GM23338 (cell line): ENCODE measurements around the gene TMEM140. TPM values are rescaled to one million over a fixed set of nuclear protein-coding genes. Genes with fewer than 3 reads are reported as not detected.

Experiments used
- ATAC-seq: fragments of 200-7000 bp; cut with Tn5 transposase; 3 replicates; pipeline ENCODE4 v1.9.1; 2020
- DNase-seq: peaks from one replicate; pipeline ENCODE4 v3.0.0-alpha.2; 2015; ENCODE audit warnings: low spot score
- H2AFZ ChIP-seq: fragments of 200-600 bp; sonication (generic); 2 replicates; pipeline ENCODE4 v1.8.0; 2016; ENCODE audit warnings: antibody characterized with exemption, mild to moderate bottlenecking, moderate library complexity
- H3F3A ChIP-seq: fragments of 200-600 bp; sonication (generic); replicated peaks from 2 replicates; pipeline ENCODE4 v1.8.0; 2017; ENCODE audit warnings: antibody characterized with exemption, mixed run types, low read depth
- H3K27ac ChIP-seq: fragments of 200-600 bp; sonication (generic); 2 replicates; pipeline ENCODE4 v1.6.1; 2016; ENCODE audit warnings: low read depth
- H3K27me3 ChIP-seq: fragments of 200-600 bp; sonication (generic); 2 replicates; pipeline ENCODE4 v1.8.0; 2016; ENCODE audit warnings: mild to moderate bottlenecking, mixed run types, moderate library complexity; ENCODE audit not compliant: insufficient read depth
- H3K36me3 ChIP-seq: fragments of 200-600 bp; sonication (generic); 2 replicates; pipeline ENCODE4 v1.8.0; 2016; ENCODE audit warnings: mild to moderate bottlenecking; ENCODE audit not compliant: insufficient read depth
- H3K4me1 ChIP-seq: fragments of 200-600 bp; sonication (generic); 2 replicates; pipeline ENCODE4 v1.8.0; 2016; ENCODE audit warnings: mild to moderate bottlenecking, moderate library complexity; ENCODE audit not compliant: insufficient read depth
- H3K4me2 ChIP-seq: fragments of 200-600 bp; sonication (generic); 2 replicates; pipeline ENCODE4 v1.7.1; 2017; ENCODE audit warnings: mixed run types
- H3K4me3 ChIP-seq: fragments of 200-600 bp; sonication (generic); 2 replicates; pipeline ENCODE4 v1.6.1; 2016; ENCODE audit warnings: mixed run types
- H3K79me2 ChIP-seq: fragments of 200-600 bp; sonication (generic); replicated peaks from 2 replicates; pipeline ENCODE4 v1.8.0; 2017; ENCODE audit warnings: mild to moderate bottlenecking; ENCODE audit not compliant: insufficient read depth
- H3K9me2 ChIP-seq: fragments of 200-600 bp; sonication (generic); 2 replicates; pipeline ENCODE4 v1.8.0; 2017; ENCODE audit not compliant: insufficient read depth
- H4K20me1 ChIP-seq: fragments of 200-600 bp; sonication (generic); replicated peaks from 2 replicates; pipeline ENCODE4 v1.8.0; 2017; ENCODE audit warnings: mild to moderate bottlenecking; ENCODE audit not compliant: insufficient read depth
- H3K27ac Mint-ChIP-seq: 2 replicates; pipeline ENCODE4 v1.8.0; 2020; ENCODE audit warnings: inconsistent platforms, mild to moderate bottlenecking, moderate library complexity, mixed read lengths
- H3K27me3 Mint-ChIP-seq: 3 replicates; pipeline ENCODE4 v1.8.0; 2022; ENCODE audit warnings: low read depth, mild to moderate bottlenecking, moderate library complexity, mixed read lengths, inconsistent platforms; ENCODE audit not compliant: insufficient read depth, poor library complexity
- H3K36me3 Mint-ChIP-seq: 3 replicates; pipeline ENCODE4 v1.8.0; 2021; ENCODE audit warnings: low read depth, mild to moderate bottlenecking, inconsistent platforms, moderate library complexity, mixed read lengths
- H3K4me1 Mint-ChIP-seq: 3 replicates; pipeline ENCODE4 v1.8.0; 2020; ENCODE audit warnings: mild to moderate bottlenecking, inconsistent platforms, mixed read lengths
- H3K4me3 Mint-ChIP-seq: 3 replicates; pipeline ENCODE4 v1.8.0; 2021; ENCODE audit warnings: moderate library complexity, mild to moderate bottlenecking, inconsistent platforms, mixed read lengths
- H3K9me3 Mint-ChIP-seq: 3 replicates; pipeline ENCODE4 v1.8.0; 2020; ENCODE audit warnings: moderate library complexity, mild to moderate bottlenecking, inconsistent platforms, mixed read lengths
- CREB1 ChIP-seq: fragments of 250-450 bp; sonication (Bioruptor Pico); IDR thresholded peaks from 2 replicates; pipeline ENCODE4 v1.5.0; 2020; ENCODE audit warnings: low read depth, mild to moderate bottlenecking, moderate library complexity
- CTCF ChIP-seq, 2 experiments: fragments of 200-600 bp in 1 of 2; sonication (generic) in 1 of 2; conservative IDR thresholded peaks; 2 replicates each; pipeline versions ENCODE4 v1.5.1 to v1.6.1; 2016 to 2017; ENCODE audit warnings: antibody characterized with exemption in 2 of 2, low read depth in 2 of 2, mild to moderate bottlenecking in 2 of 2, moderate library complexity in 1 of 2
- EZH2 ChIP-seq: fragments of 200-600 bp; sonication (generic); IDR thresholded peaks from one replicate; pipeline ENCODE4 v1.8.0; 2017; ENCODE audit warnings: antibody characterized with exemption, mild to moderate bottlenecking, low read depth; ENCODE audit not compliant: unreplicated experiment
- EZH2phosphoT487 ChIP-seq: fragments of 200-600 bp; sonication (generic); IDR thresholded peaks from one replicate; pipeline ENCODE4 v1.8.1; 2018; ENCODE audit warnings: antibody characterized with exemption; ENCODE audit not compliant: unreplicated experiment
- JUNB ChIP-seq: IDR thresholded peaks from one replicate; pipeline ENCODE4 v1.6.1; 2016; ENCODE audit warnings: antibody characterized with exemption; ENCODE audit not compliant: unreplicated experiment
- NANOG ChIP-seq: IDR thresholded peaks from 2 replicates; pipeline ENCODE4 v1.6.1; 2016; ENCODE audit warnings: antibody characterized with exemption, borderline replicate concordance
- POLR2AphosphoS5 ChIP-seq: IDR thresholded peaks from 2 replicates; pipeline ENCODE4 v1.6.1; 2016; ENCODE audit warnings: antibody characterized with exemption, low read depth
- STAT1 ChIP-seq: IDR thresholded peaks from one replicate; pipeline ENCODE4 v1.6.1; 2016; ENCODE audit warnings: antibody characterized with exemption; ENCODE audit not compliant: unreplicated experiment
- ZNF114 ChIP-seq: fragments of 250-450 bp; sonication (Bioruptor Pico); IDR thresholded peaks from 2 replicates; pipeline ENCODE4 v1.5.0; 2020; ENCODE audit warnings: mild to moderate bottlenecking, moderate library complexity
- ZNF331 ChIP-seq: fragments of 250-450 bp; sonication (Bioruptor Pico); IDR thresholded peaks from 2 replicates; pipeline ENCODE4 v1.5.0; 2020; ENCODE audit warnings: low read depth, mild to moderate bottlenecking, moderate library complexity
- polyA plus RNA-seq: library from polyadenylated mRNA; unstranded; fragments of >200 nt; fragmentation: Nextera tagmentation; extraction: Ambion mirVana; gene quantifications from 2 replicates; pipeline ENCODE4 v1.2.1, GENCODE V29; 2016
- total RNA-seq: library from RNA; depleted of rRNA; stranded (reverse); fragments of >200 nt; shearing (Covaris generic); gene quantifications from 2 replicates; pipeline ENCODE4 v1.2.3, GENCODE V29; 2014
- TF ChIP-seq, protein P1 (sequence below): IDR thresholded peaks from 2 replicates; pipeline ENCODE4 v1.6.1; 2016; ENCODE audit warnings: antibody characterized with exemption
- TF ChIP-seq, protein P2 (sequence below): fragments of 250-450 bp; sonication (Bioruptor Pico); IDR thresholded peaks from 2 replicates; pipeline ENCODE4 v1.5.0; 2020; ENCODE audit warnings: mild to moderate bottlenecking, moderate library complexity

TMEM140 gene
- total and polyA plus RNA-seq, 2 experiments from 2014 or later: 2.7 TPM; not detected in 1

DNA sequence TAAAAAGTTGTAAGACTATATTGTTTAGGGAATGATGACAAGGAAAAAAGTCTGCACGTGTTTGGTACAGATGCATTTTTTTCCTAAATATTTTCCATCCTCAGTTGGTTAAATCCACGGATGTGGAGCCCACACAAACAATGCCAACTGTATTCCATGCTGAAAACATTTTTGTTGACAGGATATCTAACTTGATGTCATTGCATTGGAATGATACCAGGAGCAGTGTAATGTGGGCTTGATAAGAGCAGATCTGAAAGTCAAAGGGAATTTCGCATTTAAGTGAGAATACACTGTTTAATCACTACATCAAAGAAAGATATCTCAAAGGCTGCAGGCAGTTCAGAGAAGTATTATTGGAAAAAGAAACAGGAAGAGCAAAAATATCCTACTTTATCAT lies 49.5 kb upstream of the TMEM140 start (continued):
- TF ChIP-seq EZH2: no peak
- TF ChIP-seq POLR2AphosphoS5: no peak
- no peak for TF ChIP-seq JUNB
- TF ChIP-seq, protein P1, sequence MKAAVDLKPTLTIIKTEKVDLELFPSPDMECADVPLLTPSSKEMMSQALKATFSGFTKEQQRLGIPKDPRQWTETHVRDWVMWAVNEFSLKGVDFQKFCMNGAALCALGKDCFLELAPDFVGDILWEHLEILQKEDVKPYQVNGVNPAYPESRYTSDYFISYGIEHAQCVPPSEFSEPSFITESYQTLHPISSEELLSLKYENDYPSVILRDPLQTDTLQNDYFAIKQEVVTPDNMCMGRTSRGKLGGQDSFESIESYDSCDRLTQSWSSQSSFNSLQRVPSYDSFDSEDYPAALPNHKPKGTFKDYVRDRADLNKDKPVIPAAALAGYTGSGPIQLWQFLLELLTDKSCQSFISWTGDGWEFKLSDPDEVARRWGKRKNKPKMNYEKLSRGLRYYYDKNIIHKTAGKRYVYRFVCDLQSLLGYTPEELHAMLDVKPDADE: no peak
- no peak for TF ChIP-seq CTCF (conservative IDR thresholded peaks at IDR 0.05; ENCODE audit: low read depth in 2 of 2)
- no peak for TF ChIP-seq ZNF114 (CRISPR knock-in tag)
- no peak for TF ChIP-seq EZH2phosphoT487
- TF ChIP-seq STAT1: no peak
- TF ChIP-seq CREB1: no peak

DNA sequence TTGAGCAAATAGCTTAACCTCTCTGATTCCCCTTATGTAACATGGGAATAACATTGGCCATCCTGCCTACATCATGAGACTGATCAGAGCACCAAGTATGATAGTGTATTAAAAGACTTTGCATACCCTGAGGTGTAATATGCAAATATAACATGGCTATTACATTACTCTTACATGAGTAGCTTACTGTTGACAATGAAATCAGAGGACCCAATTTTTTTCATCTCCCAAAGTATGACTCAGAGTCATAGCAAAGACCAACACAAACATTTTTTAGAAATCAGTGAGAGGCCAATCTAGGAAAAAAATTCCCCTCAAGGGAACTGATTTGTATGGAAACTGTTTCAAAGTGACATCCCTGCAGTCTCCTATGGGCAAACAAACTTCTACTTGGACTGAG lies 47.0 kb upstream of the TMEM140 start:
- H3K4me3 Mint-ChIP-seq: no peak overlapping the region
- no peaks in the 10 kb centered on the region for H3K36me3 ChIP-seq
- H3K27ac ChIP-seq: no peak overlapping the region
- no peaks in the 10 kb centered on the region for H3K27me3 ChIP-seq
- no peak for DNase-seq
- no peaks in the 10 kb centered on the region for H3K9me3 Mint-ChIP-seq
- H3K9me2 ChIP-seq: no peaks in the 10 kb centered on the region
- ATAC-seq: no peak
- no peak overlapping the region for H3K4me3 ChIP-seq
- H4K20me1 ChIP-seq: no peaks in the 10 kb centered on the region
- no peaks in the 10 kb centered on the region for H3F3A ChIP-seq
- H3K4me1 Mint-ChIP-seq: peaks cover 3% of the 10 kb centered on the region; the same call in 2 of the 3 replicates
- H3K79me2 ChIP-seq: no peaks in the 10 kb centered on the region
- no peak overlapping the region for H3K27ac Mint-ChIP-seq
- H3K36me3 Mint-ChIP-seq: no peaks in the 10 kb centered on the region
- H3K4me1 ChIP-seq: no peaks in the 10 kb centered on the region
- H3K4me2 ChIP-seq: no peak overlapping the region
- peaks cover 2% of the 10 kb centered on the region for H3K27me3 Mint-ChIP-seq
- no peak overlapping the region for H2AFZ ChIP-seq
- no peak for TF ChIP-seq EZH2
- no peak for TF ChIP-seq NANOG
- TF ChIP-seq JUNB: no peak
- TF ChIP-seq, protein P1: no peak
- no peak for TF ChIP-seq ZNF331 (CRISPR knock-in tag)
- TF ChIP-seq CTCF (conservative IDR thresholded peaks at IDR 0.05; ENCODE audit: low read depth in 2 of 2): no peak
- no peak for TF ChIP-seq STAT1
- TF ChIP-seq, protein P2, sequence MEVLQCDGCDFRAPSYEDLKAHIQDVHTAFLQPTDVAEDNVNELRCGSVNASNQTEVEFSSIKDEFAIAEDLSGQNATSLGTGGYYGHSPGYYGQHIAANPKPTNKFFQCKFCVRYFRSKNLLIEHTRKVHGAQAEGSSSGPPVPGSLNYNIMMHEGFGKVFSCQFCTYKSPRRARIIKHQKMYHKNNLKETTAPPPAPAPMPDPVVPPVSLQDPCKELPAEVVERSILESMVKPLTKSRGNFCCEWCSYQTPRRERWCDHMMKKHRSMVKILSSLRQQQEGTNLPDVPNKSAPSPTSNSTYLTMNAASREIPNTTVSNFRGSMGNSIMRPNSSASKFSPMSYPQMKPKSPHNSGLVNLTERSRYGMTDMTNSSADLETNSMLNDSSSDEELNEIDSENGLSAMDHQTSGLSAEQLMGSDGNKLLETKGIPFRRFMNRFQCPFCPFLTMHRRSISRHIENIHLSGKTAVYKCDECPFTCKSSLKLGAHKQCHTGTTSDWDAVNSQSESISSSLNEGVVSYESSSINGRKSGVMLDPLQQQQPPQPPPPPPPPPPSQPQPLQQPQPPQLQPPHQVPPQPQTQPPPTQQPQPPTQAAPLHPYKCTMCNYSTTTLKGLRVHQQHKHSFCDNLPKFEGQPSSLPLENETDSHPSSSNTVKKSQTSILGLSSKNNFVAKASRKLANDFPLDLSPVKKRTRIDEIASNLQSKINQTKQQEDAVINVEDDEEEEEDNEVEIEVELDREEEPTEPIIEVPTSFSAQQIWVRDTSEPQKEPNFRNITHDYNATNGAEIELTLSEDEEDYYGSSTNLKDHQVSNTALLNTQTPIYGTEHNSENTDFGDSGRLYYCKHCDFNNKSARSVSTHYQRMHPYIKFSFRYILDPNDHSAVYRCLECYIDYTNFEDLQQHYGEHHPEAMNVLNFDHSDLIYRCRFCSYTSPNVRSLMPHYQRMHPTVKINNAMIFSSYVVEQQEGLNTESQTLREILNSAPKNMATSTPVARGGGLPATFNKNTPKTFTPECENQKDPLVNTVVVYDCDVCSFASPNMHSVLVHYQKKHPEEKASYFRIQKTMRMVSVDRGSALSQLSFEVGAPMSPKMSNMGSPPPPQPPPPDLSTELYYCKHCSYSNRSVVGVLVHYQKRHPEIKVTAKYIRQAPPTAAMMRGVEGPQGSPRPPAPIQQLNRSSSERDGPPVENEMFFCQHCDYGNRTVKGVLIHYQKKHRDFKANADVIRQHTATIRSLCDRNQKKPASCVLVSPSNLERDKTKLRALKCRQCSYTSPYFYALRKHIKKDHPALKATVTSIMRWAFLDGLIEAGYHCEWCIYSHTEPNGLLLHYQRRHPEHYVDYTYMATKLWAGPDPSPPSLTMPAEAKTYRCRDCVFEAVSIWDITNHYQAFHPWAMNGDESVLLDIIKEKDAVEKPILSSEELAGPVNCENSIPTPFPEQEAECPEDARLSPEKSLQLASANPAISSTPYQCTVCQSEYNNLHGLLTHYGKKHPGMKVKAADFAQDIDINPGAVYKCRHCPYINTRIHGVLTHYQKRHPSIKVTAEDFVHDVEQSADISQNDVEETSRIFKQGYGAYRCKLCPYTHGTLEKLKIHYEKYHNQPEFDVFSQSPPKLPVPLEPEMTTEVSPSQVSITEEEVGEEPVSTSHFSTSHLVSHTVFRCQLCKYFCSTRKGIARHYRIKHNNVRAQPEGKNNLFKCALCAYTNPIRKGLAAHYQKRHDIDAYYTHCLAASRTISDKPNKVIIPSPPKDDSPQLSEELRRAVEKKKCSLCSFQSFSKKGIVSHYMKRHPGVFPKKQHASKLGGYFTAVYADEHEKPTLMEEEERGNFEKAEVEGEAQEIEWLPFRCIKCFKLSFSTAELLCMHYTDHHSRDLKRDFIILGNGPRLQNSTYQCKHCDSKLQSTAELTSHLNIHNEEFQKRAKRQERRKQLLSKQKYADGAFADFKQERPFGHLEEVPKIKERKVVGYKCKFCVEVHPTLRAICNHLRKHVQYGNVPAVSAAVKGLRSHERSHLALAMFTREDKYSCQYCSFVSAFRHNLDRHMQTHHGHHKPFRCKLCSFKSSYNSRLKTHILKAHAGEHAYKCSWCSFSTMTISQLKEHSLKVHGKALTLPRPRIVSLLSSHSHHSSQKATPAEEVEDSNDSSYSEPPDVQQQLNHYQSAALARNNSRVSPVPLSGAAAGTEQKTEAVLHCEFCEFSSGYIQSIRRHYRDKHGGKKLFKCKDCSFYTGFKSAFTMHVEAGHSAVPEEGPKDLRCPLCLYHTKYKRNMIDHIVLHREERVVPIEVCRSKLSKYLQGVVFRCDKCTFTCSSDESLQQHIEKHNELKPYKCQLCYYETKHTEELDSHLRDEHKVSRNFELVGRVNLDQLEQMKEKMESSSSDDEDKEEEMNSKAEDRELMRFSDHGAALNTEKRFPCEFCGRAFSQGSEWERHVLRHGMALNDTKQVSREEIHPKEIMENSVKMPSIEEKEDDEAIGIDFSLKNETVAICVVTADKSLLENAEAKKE (CRISPR knock-in tag): no peak
- TF ChIP-seq ZNF114 (CRISPR knock-in tag): no peak
- no peak for TF ChIP-seq CREB1
- no peak for TF ChIP-seq POLR2AphosphoS5
- TF ChIP-seq EZH2phosphoT487: no peak
